Spinal cord (tissue), 10 donors: Measurements from ENCODE around the gene FBLN2. TPM values are rescaled to one million over a fixed set of nuclear protein-coding genes. Genes with fewer than 3 reads are reported as not detected.
A peak's percentile ranks its signal among the peaks of the same experiment; 100 is the strongest.

ENCODE experiments used
- DNase-seq, 6 donors: peaks; one replicate each; pipeline versions ENCODE4 v3.0.0 to v3.0.0-alpha.2; 2013 to 2015; ENCODE audit warnings: low spot score in 6 of 6, low read depth in 4 of 6
- H3K27ac ChIP-seq: one replicate; pipeline ENCODE4 v1.5.1; 2013; ENCODE audit warnings: low read depth, low read length, control low read depth
- H3K27me3 ChIP-seq: one replicate; pipeline ENCODE4 v1.6.1; 2013; ENCODE audit warnings: low read length; ENCODE audit not compliant: control insufficient read depth, insufficient read depth
- H3K36me3 ChIP-seq: one replicate; pipeline ENCODE4 v1.6.1; 2013; ENCODE audit warnings: low read length; ENCODE audit not compliant: control insufficient read depth, insufficient read depth
- H3K4me1 ChIP-seq: one replicate; pipeline ENCODE4 v1.6.1; 2013; ENCODE audit warnings: low read length; ENCODE audit not compliant: control insufficient read depth, insufficient read depth
- H3K4me3 ChIP-seq: one replicate; pipeline ENCODE4 v1.5.1; 2013; ENCODE audit warnings: low read depth, low read length, control low read depth
- H3K9me3 ChIP-seq: one replicate; pipeline ENCODE4 v1.6.1; 2013; ENCODE audit warnings: low read length; ENCODE audit not compliant: control insufficient read depth, insufficient read depth
- WGBS: methylation state at CpG from one replicate; pipeline ENCODE4 v1.1.5; 2013; ENCODE audit warnings: missing lambda C conversion rate; ENCODE audit not compliant: insufficient coverage; 5-methylcytosine and 5-hydroxymethylcytosine counted together
- polyA plus RNA-seq, 2 donors: library from polyadenylated mRNA; unstranded; fragments of 120-200 nt; gene quantifications; one replicate each; pipeline ENCODE4 v1.2.1, GENCODE V29; 2013; ENCODE audit not compliant: insufficient read length in 2 of 2
- total RNA-seq, 2 donors: library from RNA; depleted of rRNA in 1 of 2; stranded (reverse); fragments of 120-200 nt in 1 of 2; fragments of >200 nt in 1 of 2; gene quantifications; one replicate each; pipeline versions ENCODE4 v1.2.3 to v1.2.4, GENCODE V29; 2013 to 2014
- donor health status: healthy.

The FBLN2 gene
- total and polyA plus RNA-seq, 4 donors, result 19.5 to 81.9 (median 31.5) TPM

DNA sequence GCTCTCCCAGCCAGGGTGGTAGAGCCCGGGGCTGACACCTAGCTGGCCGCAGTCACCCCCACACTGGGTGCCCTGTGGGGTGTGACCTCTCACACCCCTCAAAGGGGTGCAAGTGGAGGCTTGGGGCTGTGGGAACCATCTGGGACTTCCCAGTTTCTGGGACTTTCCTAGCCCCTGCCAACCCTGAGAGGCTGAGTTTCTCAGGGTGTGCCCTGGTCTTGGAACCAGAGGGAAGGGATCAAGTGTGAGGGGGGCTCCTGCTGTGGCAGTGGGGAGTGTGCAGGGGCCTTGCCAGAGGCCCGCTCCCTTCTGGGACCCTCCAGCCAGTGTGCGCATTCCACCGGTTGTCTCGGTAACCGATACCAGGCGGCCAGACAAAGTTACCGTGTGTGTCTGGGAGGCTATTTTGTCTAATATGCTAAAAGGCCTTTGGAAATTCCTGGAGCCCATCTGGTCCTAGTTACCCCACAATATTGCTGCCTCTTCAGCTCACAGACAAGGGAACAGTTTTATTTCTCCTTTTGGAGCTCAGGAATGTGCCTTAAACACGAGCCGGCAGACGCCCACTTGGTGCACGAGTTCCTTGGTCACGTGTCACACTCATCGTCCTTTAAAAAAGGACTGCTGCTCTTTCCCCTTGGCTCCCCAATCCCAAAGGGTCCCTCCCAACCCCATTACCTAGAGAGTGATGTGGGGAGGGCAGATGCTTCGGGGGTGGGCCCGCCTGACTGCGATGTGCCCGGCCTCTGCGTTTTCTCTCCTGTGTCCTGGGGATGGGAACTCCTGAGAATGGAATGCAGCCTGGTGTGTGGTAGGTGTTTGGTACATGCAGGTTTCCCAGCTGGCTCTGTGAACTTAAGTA, 35.6 kb upstream of the FBLN2 start:
- Histone ChIP-seq H3K27ac (peak overlapping the region; percentile 54), H3K4me1 (peaks cover 47% of the 10 kb centered on the region), H3K9me3 (no peaks in the 10 kb centered on the region), H3K27me3 (no peaks in the 10 kb centered on the region), H3K4me3 (no peak overlapping the region), H3K36me3 (no peaks in the 10 kb centered on the region)
- 14% methylated on average over 10 of the region's 20 CpGs for WGBS
- DNase-seq, result peak in 2 of 6 donors; percentile 63 to 64

GRCh38 chr3:13513913-13514517, 34.9 kb upstream of the FBLN2 start:
- H3K9me3 ChIP-seq, result no peaks in the 10 kb centered on the region
- H3K27me3 ChIP-seq, result no peaks in the 10 kb centered on the region
- peak overlapping the region; percentile 54 for H3K27ac ChIP-seq
- DNase-seq, result no peak
- H3K36me3 ChIP-seq, result no peaks in the 10 kb centered on the region
- WGBS, result 73% methylated on average over 10 of the region's 10 CpGs
- no peak overlapping the region for H3K4me3 ChIP-seq
- H3K4me1 ChIP-seq, result peaks cover 48% of the 10 kb centered on the region

DNA sequence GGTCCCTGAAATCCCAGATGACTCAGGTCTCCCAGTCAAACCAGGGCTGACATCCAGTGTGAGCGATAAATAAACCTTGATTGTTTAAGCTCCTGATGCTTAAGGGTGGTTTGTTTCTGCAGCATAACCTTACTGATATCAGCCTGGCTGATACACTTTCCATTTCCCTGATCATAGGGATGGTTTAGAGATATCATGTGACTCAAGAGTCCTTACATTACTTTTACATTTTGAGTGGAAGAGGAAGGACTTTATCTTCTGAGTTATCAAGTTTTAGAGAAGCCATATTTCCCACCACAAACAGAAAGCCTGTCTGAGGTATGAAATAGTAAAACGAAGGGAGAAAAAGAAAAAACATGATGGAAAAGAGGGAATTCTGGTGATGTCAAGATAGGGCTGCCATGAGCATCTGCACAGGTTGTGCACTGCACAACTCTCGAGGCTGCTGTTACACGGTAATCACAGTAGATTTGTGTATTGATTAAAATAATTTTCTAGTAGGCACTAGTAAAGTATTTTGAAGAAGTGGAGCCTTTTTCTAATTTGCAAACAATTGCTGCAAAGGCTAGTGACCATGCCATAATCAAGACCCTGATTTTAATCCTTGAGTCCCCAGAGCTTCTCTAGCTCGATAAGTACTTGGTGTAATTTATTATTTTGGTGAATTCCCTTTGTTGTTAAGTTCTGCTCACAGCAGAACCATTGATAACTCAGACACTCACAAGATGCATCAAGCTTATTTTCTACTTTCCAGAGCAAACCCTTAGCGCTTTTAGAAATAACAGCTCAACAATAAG, 34.1 kb upstream of the FBLN2 start:
- no peaks in the 10 kb centered on the region for H3K27me3 ChIP-seq
- peaks cover 54% of the 10 kb centered on the region for H3K4me1 ChIP-seq
- peaks cover 2% of the 10 kb centered on the region for H3K36me3 ChIP-seq
- no peak overlapping the region for H3K4me3 ChIP-seq
- 100% methylated on average over 2 of the region's 6 CpGs for WGBS
- H3K27ac ChIP-seq, result no peak overlapping the region
- H3K9me3 ChIP-seq, result no peaks in the 10 kb centered on the region
- no peak for DNase-seq

- Histone ChIP-seq H3K36me3 (peaks cover 2% of the 10 kb centered on the region), H3K27me3 (no peaks in the 10 kb centered on the region), H3K9me3 (no peaks in the 10 kb centered on the region), H3K27ac (no peak overlapping the region), H3K4me3 (no peak overlapping the region), H3K4me1 (peaks cover 54% of the 10 kb centered on the region)
- 82% methylated on average over 22 of the region's 26 CpGs for WGBS
- peak in 1 of 6 donors; percentile 40 for DNase-seq
Observed at GRCh38 chr3:13515786-13516759, 32.9 kb upstream of the FBLN2 start.

GRCh38 chr3:13516760-13517135, 32.2 kb upstream of the FBLN2 start:
- DNase-seq, result no peak
- WGBS, result 90% methylated on average over 6 of the region's 9 CpGs
- no peak overlapping the region for H3K27ac ChIP-seq
- no peaks in the 10 kb centered on the region for H3K27me3 ChIP-seq
- H3K4me3 ChIP-seq, result no peak overlapping the region
- H3K9me3 ChIP-seq, result no peaks in the 10 kb centered on the region
- H3K36me3 ChIP-seq, result peaks cover 2% of the 10 kb centered on the region
- H3K4me1 ChIP-seq, result peaks cover 54% of the 10 kb centered on the region

- no peak overlapping the region for H3K4me3 ChIP-seq
- DNase-seq, result no peak
- no peaks in the 10 kb centered on the region for H3K9me3 ChIP-seq
- H3K27ac ChIP-seq, result no peak overlapping the region
- peaks cover 2% of the 10 kb centered on the region for H3K36me3 ChIP-seq
- peaks cover 54% of the 10 kb centered on the region for H3K4me1 ChIP-seq
- WGBS, result 78% methylated on average over 17 of the region's 18 CpGs
- no peaks in the 10 kb centered on the region for H3K27me3 ChIP-seq
Observed at GRCh38 chr3:13517253-13517977, 31.5 kb upstream of the FBLN2 start.

DNA sequence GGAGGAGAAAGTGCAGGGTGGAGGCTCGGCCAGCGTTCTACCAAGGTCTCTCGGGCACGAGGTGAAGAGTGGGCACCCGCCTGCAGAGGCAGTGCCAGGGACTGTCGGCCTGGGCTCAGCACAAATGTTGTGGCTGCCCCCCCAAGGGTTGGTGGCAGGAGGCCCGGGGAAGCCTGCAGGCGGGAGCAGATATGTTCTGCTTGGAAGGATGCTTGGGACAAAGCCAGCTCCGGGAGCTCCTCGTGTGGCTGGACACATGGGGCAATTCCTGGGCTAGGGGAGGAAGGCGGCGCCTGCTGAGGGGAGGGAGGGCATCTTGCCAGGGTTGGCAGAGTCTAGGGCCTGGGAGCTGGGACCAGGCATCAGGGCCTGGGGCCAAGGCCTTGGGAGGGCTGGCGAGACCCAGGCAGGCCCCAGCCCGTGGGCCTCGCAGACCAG, 30.4 kb upstream of the FBLN2 start:
- Histone ChIP-seq H3K4me3 (no peak overlapping the region), H3K27ac (no peak overlapping the region), H3K36me3 (peaks cover 2% of the 10 kb centered on the region), H3K4me1 (peaks cover 45% of the 10 kb centered on the region), H3K9me3 (no peaks in the 10 kb centered on the region), H3K27me3 (no peaks in the 10 kb centered on the region)
- peak in 5 of 6 donors; percentile 78 to 97 (median 83) for DNase-seq
- WGBS, result 28% methylated on average over 15 of the region's 15 CpGs

GRCh38 chr3:13519006-13519791, 29.7 kb upstream of the FBLN2 start:
- H3K27ac ChIP-seq, result no peak overlapping the region
- 82% methylated on average over 15 of the region's 19 CpGs for WGBS

More at GRCh38 chr3:13519006-13519791, 29.7 kb upstream of the FBLN2 start:
- no peaks in the 10 kb centered on the region for H3K9me3 ChIP-seq
- no peak overlapping the region for H3K4me3 ChIP-seq
- peaks cover 2% of the 10 kb centered on the region for H3K36me3 ChIP-seq
- H3K27me3 ChIP-seq, result no peaks in the 10 kb centered on the region
- peaks cover 38% of the 10 kb centered on the region for H3K4me1 ChIP-seq
- no peak for DNase-seq
